Mammary epithelial cell (primary cell): Measurements from ENCODE around the gene C9orf85.

Experiments
- CTCF ChIP-seq, 2 donors: IDR thresholded peaks in 1 of 2; conservative IDR thresholded peaks in 1 of 2; 2 replicates each; pipeline ENCODE4 v1.5.1; 2011 to 2012; ENCODE audit warnings: inconsistent platforms in 2 of 2, low read length in 2 of 2, mild to moderate bottlenecking in 2 of 2, control low read depth in 1 of 2, low read depth in 1 of 2; ENCODE audit not compliant: insufficient read depth in 1 of 2; ENCODE audit errors: extremely low read depth in 1 of 2
- EZH2 ChIP-seq: IDR thresholded peaks from 2 replicates; pipeline ENCODE4 v1.6.1; 2012; ENCODE audit warnings: low read length, inconsistent platforms, borderline replicate concordance

- TF ChIP-seq CTCF (conservative IDR thresholded peaks at IDR 0.05 in 1 of 2, IDR thresholded peaks at IDR 0.05 in 1 of 2; ENCODE audit: extremely low read depth in 1 of 2, insufficient read depth in 1 of 2, low read depth in 1 of 2, low read length in 2 of 2) (no peak), EZH2 (no peak)
Observed at GRCh38 chr9:71890042-71890679, 21.3 kb upstream of the C9orf85 start.
